NT2/D1 (cell line): Measurements from ENCODE around the gene TENM3.

ENCODE experiments used
- SUZ12 ChIP-seq: IDR thresholded peaks from 2 replicates; pipeline ENCODE4 v1.6.1; 2011; ENCODE audit not compliant: insufficient read length, insufficient read depth; ENCODE audit errors: extremely low read depth
- YY1 ChIP-seq: IDR thresholded peaks from 2 replicates; pipeline ENCODE4 v1.6.1; 2011; ENCODE audit not compliant: insufficient read length, insufficient read depth
- ZNF274 ChIP-seq: IDR thresholded peaks from 2 replicates; pipeline ENCODE4 v1.6.1; 2011; ENCODE audit warnings: mild to moderate bottlenecking, low read depth, low read length

DNA sequence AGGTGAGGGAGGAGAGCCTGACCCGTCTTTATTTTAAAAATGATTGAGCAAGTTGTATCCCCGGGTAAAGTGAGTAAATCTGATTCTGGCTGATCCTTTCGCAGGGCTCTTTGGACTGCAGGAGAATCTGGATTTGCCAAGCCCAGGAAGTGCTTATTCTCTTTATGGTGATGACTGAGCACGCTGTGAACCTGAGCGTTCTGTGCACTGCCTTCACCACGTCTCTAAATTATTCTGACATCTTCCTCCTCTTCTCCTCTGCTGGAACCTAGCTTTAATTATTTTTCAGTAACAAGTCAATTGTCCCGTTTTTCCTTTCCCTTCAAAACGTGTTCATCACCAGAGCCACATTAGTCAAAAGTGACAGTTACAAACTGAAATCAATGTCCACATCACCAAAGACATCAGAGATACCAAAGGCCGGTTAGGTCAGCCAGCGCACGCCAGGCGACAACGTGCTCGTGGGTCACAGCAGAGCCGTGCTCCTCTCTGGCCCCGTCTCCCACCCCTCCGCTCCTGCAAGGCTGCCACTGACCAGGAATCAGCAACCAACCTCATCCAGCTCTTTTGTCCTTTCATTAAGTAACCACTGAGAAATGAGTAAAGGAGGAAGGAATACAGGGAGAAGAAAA, 599.7 kb downstream of the TENM3 start:
- no peak for TF ChIP-seq YY1
- TF ChIP-seq ZNF274 = no peak
- no peak for TF ChIP-seq SUZ12
